Ecto neural progenitor cell (in vitro differentiated cells): Measurements from ENCODE around the gene SPHKAP.
"Not testable (repeated sequence)": the region's sequence is repeated elsewhere in the genome, so short reads cannot be mapped to it uniquely, and the experiment has no call there.

Source experiments
- DNase-seq: peaks from one replicate; pipeline ENCODE4 v3.0.0-alpha.2; 2018; ENCODE audit warnings: low spot score

SPHKAP gene, protein sequence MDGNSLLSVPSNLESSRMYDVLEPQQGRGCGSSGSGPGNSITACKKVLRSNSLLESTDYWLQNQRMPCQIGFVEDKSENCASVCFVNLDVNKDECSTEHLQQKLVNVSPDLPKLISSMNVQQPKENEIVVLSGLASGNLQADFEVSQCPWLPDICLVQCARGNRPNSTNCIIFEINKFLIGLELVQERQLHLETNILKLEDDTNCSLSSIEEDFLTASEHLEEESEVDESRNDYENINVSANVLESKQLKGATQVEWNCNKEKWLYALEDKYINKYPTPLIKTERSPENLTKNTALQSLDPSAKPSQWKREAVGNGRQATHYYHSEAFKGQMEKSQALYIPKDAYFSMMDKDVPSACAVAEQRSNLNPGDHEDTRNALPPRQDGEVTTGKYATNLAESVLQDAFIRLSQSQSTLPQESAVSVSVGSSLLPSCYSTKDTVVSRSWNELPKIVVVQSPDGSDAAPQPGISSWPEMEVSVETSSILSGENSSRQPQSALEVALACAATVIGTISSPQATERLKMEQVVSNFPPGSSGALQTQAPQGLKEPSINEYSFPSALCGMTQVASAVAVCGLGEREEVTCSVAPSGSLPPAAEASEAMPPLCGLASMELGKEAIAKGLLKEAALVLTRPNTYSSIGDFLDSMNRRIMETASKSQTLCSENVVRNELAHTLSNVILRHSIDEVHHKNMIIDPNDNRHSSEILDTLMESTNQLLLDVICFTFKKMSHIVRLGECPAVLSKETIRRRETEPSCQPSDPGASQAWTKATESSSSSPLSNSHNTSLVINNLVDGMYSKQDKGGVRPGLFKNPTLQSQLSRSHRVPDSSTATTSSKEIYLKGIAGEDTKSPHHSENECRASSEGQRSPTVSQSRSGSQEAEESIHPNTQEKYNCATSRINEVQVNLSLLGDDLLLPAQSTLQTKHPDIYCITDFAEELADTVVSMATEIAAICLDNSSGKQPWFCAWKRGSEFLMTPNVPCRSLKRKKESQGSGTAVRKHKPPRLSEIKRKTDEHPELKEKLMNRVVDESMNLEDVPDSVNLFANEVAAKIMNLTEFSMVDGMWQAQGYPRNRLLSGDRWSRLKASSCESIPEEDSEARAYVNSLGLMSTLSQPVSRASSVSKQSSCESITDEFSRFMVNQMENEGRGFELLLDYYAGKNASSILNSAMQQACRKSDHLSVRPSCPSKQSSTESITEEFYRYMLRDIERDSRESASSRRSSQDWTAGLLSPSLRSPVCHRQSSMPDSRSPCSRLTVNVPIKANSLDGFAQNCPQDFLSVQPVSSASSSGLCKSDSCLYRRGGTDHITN (N-terminal part only)

DNA sequence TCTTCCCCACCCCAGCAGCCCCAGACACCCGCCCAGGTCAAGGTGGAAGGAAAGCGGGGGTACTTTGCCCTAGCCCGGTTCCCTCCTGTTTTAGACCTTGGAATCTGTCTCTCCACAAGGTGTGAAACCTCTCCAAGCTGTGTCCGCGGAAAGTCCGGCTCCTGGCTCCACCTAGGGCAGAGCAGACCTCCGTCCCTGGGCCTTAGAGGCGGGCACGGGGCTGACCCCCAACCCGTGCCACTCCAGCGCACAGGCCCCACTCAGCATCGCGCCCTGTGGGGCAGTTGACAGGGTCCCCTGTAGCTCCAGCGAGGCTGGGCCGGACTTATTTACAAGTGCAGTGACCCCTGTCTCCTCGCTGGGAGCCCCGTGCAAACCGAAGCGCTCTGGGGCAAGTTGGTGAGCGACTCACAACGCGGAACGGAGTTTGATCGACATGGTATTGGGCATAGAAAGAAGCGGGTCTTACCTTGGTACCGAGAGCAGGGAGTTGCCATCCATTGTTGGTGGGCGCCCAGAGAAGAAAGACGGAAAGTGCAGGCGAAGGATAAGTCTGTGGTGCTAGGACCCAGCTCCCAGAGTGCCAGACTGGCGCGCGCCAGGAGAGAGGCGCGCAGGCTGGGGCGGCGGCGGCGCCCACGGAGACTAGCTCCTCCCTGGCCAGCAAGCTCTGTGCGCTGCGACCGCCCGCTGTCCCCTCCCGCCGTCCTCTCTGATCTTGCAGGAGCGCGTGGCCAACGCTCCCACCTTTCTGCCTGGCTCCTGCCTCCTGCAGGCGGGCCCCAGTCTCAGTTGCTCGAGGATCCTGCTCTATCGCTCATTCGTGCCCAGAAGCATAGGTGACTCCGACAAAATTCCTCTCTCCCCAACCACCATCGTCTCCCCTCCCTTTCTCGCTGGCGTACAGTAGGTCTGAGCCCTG, at the start of gene SPHKAP:
Gene SPHKAP (minus strand): TSS at position 590 of the 922 bp plus-strand sequence. CDS start 89 bp downstream, at position 501.
- DNase-seq, result peak; percentile 60

- DNase-seq, result no peak
Measured at GRCh38 chr2:228227466-228227865, 46.0 kb upstream of the SPHKAP start.

DNA sequence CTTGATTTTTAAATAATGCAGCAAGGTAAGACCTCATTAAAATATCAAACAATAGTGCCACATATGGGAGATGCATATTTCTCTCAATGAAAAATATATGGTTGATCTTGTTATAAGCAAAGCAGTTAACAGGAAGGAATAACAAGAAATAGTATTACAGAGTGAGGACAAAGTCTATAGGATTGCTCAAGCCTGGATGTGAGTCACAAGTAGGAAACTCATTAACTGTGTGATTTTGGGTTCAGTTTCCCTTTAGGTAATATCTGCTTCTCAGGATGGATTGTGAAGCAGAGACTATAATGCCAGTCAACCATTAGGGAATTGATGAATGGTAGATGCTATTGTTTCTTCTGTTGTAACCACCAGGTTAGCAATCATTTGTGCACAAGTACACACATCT, 42.9 kb upstream of the SPHKAP start:
- DNase-seq, result no peak

DNA sequence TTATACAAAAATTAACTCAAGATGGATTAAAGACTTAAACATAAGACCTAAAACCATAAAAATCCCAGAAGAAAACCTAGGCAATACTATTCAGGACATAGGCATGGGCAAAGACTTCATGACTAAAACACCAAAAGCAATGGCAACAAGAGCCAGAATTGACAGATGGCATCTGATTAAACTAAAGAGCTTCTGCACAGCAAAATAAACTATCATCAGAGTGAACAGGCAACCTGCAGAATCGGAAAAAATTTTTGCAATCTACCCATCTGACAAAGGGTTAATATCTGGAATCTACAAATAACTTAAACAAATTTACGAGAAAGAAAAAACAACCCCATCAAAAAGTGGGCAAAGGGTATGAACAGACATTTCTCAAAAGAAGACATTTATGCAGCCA, 37.1 kb upstream of the SPHKAP start:
- DNase-seq, result not testable (repeated sequence)

DNA sequence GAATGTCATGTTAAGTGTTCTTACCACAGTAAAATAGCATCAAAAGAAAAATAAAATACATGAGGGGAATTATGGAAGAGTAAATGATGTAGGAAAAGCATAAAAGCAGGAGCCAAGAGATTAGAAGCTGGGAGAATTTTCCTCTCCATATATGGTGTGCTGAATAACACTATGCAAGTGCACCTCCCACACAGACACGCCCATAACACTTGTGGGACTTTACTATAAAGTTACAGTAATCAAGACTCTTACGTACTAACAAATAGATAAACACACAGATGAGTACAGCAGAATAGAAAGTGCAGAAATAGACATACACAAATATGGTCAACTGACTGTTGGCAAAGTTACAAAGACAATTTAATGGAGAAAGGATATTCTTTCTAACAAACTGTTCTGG, 16.0 kb upstream of the SPHKAP start:
- no peak for DNase-seq

GRCh38 chr2:228180181-228181097, 1.0 kb downstream of the SPHKAP start:
- peak; percentile 55 for DNase-seq

DNA sequence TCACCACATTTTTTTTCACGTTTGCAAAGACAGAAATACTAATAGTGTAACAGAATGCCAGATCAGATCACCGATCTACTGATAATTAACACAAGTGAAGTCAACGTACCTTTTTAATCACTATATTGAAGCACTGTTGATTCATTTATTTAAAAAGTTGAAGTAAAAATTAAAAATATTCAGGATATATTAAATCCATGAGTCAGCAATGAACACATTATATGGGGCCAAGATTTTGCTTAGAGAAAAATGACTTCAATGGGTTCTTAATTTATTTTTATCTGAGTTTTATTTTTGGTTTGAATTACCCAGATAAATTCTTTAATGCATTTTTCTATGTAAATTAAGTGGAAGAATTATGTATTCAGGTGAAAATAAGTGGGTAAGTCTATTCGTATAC, 14.2 kb downstream of the SPHKAP start:
- DNase-seq, result no peak

GRCh38 chr2:228164718-228165117, 16.8 kb downstream of the SPHKAP start:
- DNase-seq, result no peak

DNA sequence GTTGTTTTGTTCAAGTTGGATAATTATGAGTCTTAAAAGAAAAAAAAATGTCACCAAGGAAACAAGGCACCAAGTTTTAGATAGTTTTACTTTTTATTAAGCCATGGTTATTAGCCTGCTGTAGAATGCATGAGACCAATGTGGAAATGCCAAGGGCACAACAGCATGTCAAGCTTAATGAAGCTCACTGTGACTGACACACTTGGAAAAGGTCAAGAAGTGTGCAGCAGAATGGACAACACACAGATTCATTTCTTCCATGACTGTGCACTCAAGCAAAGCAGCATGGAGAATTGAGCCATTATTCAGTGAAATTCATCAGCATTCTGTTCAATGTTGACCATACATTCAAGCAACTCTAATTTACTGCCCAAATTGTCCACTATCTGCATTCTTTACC, 23.6 kb downstream of the SPHKAP start:
- DNase-seq, result no peak

- DNase-seq, result no peak
Measured at GRCh38 chr2:228144961-228145360, 36.5 kb downstream of the SPHKAP start.

DNA sequence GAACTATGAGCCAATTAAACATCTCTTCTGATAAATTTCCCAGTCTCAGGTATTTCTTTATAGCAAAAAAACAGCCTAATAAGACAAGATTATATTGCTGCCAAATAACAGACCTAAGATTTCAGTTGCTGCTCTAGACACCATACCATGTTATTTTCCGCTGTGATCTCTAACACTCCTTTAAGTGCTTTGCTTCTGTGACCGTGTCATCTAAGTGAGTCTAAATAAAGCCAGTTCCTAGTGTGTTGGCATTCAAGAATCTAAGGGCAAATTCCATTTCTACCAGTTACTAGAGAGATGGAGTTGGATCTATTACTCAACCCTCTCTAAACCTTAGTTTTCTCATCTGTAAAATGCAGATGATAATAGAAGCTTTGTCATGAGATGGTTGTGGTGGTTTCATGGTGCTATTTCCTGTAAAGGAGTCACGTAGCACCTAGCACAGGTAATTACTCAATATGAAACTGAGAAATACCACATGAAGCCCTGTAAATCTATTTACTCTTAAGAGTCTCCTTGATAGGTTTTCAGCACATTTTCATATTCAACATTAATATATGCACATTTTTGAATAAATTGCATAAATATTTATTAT, 40.5 kb downstream of the SPHKAP start:
- DNase-seq, result no peak

DNA sequence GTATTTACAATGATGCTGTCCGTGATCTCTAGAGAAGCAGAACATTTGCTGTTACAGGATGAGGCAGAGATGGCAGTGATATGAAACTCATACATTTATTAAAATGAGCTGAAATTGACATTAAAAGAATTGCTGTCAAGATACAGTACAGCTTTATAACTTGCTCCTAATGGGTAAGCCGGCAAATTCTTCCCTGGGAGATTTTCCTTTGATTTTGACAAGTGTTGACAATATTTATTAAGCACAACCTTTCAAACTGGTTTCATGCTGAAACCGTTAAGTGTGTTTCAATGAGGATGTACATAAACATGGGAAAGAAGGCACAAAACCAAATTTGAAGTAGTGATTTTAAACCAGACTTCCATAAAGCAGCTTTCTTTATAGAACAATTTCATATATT, 45.5 kb downstream of the SPHKAP start:
- DNase-seq, result no peak

GRCh38 chr2:228135300-228135699, 46.2 kb downstream of the SPHKAP start:
- DNase-seq, result no peak

- DNase-seq, result no peak
Measured at GRCh38 chr2:228131833-228132232, 49.7 kb downstream of the SPHKAP start.

DNA sequence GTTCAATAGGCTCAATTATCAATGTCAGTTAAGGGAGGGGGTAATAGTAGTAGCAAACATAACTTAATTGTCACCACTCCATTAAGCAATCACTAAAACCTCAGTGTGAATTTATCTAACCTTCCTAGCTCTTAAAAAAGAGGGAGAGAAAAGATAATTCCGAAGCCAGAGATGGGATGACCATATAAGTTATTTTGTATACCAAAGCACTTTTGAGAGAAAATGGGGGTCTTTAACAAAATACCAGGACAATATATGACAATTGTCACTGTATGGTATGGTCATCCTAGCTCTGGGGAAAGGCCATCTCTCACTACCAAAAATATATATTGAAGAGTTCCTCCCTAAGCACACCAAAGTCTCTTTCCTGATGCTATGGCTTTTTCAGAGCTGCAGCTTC, 55.1 kb downstream of the SPHKAP start:
- DNase-seq, result no peak

GRCh38 chr2:228118940-228119339, 62.5 kb downstream of the SPHKAP start:
- DNase-seq, result no peak

- no peak for DNase-seq
Measured at GRCh38 chr2:228107846-228108245, 73.6 kb downstream of the SPHKAP start.

GRCh38 chr2:228105526-228106250, 75.8 kb downstream of the SPHKAP start:
- DNase-seq, result no peak

- DNase-seq, result no peak
Measured at GRCh38 chr2:228104215-228104614, 77.3 kb downstream of the SPHKAP start.
